LNCAP (cell line): ENCODE data around the gene WNT3A.

ENCODE experiments used
- TF ChIP-seq, protein P1 (sequence below): fragments of 450-650 bp; IDR thresholded peaks from 2 replicates; pipeline ENCODE4 v1.5.1; 2017; ENCODE audit warnings: mild to moderate bottlenecking

WNT3A gene

DNA sequence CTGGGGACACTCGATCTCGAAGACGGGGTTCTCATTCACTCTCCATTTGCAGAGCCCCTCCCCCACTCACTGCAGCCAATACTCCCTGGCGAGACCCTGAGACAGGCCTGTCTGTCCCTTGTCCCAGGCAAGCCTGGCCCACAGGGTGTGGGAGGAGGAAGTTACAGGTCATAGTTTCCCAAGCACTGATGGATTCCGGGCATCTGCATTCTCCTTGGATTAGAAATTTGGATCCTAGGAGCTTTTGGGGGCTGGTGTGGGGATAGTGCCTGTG lies 11.3 kb downstream of the WNT3A start:
- TF ChIP-seq, protein P1, sequence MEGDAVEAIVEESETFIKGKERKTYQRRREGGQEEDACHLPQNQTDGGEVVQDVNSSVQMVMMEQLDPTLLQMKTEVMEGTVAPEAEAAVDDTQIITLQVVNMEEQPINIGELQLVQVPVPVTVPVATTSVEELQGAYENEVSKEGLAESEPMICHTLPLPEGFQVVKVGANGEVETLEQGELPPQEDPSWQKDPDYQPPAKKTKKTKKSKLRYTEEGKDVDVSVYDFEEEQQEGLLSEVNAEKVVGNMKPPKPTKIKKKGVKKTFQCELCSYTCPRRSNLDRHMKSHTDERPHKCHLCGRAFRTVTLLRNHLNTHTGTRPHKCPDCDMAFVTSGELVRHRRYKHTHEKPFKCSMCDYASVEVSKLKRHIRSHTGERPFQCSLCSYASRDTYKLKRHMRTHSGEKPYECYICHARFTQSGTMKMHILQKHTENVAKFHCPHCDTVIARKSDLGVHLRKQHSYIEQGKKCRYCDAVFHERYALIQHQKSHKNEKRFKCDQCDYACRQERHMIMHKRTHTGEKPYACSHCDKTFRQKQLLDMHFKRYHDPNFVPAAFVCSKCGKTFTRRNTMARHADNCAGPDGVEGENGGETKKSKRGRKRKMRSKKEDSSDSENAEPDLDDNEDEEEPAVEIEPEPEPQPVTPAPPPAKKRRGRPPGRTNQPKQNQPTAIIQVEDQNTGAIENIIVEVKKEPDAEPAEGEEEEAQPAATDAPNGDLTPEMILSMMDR: no peak

DNA sequence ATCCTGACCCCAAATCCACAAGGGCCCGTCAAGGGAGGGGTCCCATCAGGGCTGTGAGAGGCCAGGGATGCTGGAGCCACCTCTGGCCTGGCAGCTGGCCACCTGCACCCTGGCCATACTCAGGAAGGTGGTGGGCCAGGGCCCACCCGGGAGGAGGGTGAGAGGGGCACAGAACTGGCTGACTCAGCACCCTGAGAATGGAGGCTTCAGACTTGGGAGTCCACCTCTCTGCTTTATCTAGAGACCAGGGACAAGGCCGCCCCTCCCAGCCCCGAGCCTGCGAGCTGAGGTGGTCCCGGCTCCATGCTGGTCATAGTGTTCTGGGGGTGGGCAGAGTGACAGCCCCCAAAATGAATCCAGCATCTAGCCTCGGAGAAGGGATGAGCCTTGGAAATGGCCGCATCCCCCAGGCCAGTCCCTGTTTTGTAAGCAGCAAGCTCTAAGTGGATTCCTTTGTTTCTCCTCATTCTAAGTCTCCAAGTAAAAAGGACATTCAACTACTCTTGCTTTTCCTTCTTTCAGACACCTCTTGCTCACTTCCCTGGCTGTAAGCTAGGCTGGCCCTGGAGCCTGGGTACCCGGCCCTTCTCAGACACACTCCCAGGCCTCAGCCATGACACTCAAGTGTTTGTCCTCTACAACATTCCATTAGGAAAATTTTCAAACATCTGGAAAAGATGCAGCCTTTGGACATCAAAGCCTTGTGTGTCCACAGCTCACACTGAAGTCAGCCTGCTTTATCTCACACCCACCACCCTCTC lies 12.3 kb downstream of the WNT3A start:
- TF ChIP-seq, protein P1: no peak

DNA sequence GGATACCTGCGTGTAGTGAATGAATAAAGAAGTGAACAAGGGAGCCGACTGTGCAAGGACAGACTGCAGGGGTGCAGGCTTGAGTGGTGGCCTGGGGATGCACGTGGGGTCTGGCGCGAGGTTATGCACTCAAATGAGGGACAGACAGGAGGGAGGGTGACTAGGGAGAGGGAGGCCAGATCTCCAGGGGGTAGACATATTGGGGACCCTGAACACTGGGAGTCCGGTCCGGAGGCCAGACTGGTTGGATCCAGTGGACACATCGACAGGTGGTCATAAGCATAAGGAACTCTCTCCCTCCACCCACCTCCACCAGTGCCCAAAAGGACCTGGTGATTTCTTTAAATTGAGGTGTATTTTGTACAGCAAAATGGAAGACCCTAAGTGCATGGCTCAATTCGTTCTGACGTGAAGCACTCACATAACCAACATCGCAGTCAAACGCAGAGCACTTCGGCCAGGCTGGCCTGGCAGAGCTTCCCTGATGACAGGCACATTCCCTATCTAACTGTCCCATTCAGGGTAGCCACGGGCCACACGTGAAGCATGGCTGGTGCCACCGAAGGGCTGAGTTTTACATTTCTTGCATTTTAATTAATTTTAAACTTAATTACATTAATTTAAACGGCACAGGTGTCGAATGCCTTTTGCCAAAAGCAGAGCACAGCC lies 14.0 kb downstream of the WNT3A start:
- TF ChIP-seq, protein P1: no peak

DNA sequence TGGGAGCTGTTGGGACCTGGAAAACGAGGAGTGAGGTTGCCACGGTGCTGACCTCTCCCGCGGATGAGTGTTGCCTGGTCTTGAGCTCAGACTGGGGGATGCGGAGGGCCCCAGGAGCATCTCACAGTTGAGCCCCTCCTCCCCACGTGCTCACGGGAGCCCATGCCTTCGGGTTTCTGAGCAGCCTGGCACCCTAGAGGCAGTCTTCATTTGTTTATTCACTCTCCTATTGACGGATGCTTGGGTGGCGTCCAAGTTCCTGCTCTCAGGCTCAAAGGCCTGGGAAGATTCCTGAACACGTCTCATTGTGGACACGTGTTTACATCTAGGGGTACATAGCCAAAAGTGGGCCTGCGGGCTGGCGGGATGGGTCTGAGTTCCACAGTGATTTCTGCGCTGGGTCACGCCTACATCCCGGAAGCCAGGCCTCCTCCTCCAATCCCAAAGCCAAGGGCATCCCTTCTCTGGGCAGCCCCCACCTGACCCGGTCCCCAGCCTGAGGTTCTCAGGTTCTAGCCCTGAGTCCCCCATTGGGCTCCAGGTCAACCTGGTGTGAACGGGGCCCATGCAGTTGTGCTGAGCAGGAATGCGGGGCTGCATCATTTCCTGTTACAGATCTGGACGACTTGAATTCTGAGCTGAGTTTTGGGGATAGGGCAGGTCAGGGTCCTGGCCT lies 14.7 kb downstream of the WNT3A start:
- TF ChIP-seq, protein P1: no peak

DNA sequence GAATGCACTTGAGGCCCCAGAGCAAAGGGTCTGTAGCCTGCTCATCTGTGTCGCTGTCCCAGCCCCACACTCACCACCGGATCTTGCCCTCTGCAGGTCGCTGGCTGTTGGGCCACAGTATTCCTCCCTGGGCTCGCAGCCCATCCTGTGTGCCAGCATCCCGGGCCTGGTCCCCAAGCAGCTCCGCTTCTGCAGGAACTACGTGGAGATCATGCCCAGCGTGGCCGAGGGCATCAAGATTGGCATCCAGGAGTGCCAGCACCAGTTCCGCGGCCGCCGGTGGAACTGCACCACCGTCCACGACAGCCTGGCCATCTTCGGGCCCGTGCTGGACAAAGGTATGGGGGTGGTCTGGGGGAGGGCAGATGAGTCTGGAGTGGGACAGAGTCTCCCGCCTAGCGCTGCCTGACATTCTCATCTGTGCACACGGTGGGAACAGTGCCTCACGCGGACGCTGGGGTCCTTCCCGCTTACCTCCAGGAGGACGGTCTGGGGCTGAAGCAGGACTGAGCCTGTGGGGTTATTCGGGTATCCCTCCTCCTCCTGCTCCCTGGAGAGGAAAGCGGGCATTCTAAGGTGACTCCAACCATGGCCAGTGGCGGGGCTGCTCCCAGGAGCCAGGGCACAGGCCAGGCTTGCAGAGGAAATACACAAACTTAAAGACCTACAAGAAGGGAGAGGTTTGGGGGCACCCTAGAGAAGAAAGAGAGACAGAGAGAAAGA lies 15.9 kb downstream of the WNT3A start:
- TF ChIP-seq, protein P1: no peak

DNA sequence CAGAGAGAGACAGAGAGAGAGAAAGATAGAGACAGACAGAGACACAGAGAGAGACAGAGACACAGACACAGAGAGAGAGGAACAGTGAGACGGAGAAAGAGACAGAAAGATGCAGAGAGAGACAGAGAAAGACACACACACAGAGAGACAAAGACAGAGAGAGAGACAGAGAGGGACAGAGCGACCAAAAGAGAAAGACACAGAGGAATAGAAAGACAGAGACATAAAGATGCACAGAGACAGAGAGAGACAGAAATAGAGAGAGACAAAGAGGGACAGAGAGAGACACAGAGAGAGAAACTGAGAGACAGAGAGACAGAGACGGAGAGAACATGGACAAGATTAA lies 16.5 kb downstream of the WNT3A start:
- TF ChIP-seq, protein P1: no peak

DNA sequence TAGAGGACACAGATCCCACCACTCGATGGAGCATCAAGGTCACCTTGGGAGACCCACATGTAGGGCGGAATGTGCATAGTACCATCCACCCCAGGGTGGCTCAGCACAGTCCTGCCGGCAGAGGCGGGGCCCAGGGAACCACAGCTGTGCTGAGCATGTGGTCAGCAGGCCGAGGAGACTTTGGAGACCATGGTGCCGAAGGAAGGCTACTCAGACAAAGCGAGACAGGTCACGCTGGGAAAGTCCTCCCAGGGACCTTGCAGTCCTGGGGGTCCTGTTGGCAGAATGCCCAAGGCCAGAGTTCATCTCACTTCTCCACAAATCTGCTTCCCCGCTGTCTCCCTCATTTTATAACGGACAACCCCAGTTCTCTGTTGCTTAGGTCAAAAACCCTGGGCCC lies 22.5 kb downstream of the WNT3A start:
- TF ChIP-seq, protein P1: no peak
